NAMALWA (cell line): ENCODE results near the gene UBXN1.
"Not testable (repeated sequence)": the region's sequence is repeated elsewhere in the genome, so short reads cannot be mapped to it uniquely, and the experiment has no call there.

Experiments used
- DNase-seq: peaks from one replicate; pipeline ENCODE4 v3.0.0-alpha.2; 2015; ENCODE audit warnings: low spot score

The UBXN1 gene

GRCh38 chr11:62671608-62672389 is 7.1 kb downstream of the UBXN1 start, which contains the start of the genes LBHD1 and UQCC3:
LBHD1 (minus strand) TSS chr11:62672267; CDS start chr11:62670031, 2,236 bp downstream.
UQCC3 (plus strand) TSS chr11:62671673; CDS start chr11:62671746, 73 bp downstream.
- peak; percentile 90 for DNase-seq

- DNase-seq: no peak
Observed at GRCh38 chr11:62671236-62671607, 7.7 kb downstream of the UBXN1 start.

DNA sequence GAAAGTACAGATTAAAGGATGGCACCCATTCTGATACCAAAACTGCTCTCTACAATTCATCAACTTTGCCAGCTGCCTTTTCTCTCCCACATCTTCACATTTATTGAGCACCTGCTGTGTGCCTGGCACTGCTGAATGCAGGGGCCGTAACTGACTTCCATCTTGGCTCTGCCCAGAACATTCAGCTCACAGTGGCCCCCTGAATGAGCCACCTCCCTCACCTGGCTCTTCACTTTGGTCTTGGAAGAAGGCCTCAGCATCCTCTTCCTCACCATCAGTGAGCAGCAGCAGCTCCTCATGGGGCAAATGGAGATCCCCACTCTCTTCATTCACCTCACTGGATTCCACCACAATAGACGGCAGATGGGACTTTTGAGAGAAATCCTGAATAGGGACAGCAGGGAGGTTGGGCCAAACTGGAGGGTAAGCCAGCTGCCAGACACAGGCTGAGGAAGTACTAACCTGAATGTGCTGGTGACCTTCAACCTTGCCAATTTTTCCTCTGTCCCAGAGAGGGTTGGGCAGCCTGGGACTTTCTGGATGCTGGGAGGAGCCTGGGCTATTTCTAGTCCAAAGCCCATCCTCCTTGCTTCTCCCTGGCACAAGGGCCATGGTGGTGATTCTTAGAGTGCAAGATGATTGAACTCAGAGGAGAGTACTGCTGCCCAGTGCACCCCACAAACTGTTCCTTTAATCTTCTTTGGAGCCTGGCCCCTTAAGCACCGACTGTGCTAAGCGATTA is 9.3 kb downstream of the UBXN1 start:
- DNase-seq: no peak

GRCh38 chr11:62667460-62667859 is 11.4 kb downstream of the UBXN1 start:
- no peak for DNase-seq

- no peak for DNase-seq
Observed at GRCh38 chr11:62666259-62666926, 12.5 kb downstream of the UBXN1 start.

DNA sequence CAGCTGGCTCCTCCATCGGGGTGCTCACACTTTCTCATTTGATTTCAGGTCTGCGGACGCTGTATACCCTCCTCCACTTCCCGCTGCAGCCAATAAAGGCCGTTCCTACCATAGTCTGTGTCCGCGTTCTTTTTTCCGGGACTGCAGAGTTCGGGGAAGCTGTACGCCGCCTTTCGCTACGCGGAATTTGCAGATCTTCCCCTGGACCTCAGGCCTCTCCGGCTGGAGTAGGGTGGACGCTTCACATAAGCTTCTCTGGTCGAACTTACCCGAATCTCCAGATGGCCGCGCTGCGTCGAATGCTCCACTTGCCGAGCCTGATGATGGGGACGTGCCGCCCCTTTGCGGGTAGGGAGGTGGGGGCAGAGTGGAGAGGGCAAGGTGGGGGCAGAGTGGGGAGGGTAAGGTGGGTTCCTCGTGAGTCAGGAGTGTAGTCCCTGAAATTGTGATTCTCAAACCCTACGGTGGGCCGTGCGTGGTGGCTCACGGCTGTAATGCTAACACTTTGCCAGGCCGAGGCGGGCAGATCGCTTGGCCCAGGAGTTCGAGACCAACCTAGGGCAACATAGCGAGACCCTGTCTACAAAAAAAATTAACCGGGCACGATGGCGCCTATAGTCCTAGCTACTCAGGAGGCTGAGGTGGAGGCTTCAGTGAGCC is 13.1 kb downstream of the UBXN1 start:
- peak; percentile 58 for DNase-seq

- DNase-seq: peak; percentile 95
Observed at GRCh38 chr11:62665075-62665598, 13.7 kb downstream of the UBXN1 start, which contains the start of the genes C11orf98 and CSKMT. C11orf98 (minus strand) TSS chr11:62665210; CDS start chr11:62665169, 41 bp downstream. CSKMT (plus strand) TSS chr11:62665312; CDS start chr11:62665880, 568 bp downstream.

- DNase-seq: peak; percentile 84
Observed at GRCh38 chr11:62664405-62665074, 14.3 kb downstream of the UBXN1 start.

GRCh38 chr11:62656796-62657429 is 22.0 kb downstream of the UBXN1 start:
- DNase-seq: no peak

DNA sequence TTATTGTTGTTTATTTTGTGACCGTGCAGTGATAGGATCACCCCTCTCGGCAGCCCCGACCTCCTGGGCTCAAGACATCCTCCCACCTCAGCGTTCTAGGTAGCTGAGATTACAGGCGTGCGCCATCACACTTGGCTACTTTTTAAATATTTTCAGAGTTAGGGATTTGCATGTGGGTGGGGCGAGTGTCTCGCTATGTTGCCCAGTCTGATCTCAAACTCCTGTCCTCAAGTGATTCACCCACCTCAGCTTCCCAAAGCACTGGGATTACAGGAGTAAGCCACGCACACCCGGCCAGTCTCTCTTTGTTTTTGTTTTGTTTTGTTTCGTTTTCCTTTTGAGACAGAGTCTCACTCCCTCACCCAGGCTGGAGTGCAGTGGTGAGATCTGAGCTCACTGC is 24.6 kb downstream of the UBXN1 start:
- no peak for DNase-seq

DNA sequence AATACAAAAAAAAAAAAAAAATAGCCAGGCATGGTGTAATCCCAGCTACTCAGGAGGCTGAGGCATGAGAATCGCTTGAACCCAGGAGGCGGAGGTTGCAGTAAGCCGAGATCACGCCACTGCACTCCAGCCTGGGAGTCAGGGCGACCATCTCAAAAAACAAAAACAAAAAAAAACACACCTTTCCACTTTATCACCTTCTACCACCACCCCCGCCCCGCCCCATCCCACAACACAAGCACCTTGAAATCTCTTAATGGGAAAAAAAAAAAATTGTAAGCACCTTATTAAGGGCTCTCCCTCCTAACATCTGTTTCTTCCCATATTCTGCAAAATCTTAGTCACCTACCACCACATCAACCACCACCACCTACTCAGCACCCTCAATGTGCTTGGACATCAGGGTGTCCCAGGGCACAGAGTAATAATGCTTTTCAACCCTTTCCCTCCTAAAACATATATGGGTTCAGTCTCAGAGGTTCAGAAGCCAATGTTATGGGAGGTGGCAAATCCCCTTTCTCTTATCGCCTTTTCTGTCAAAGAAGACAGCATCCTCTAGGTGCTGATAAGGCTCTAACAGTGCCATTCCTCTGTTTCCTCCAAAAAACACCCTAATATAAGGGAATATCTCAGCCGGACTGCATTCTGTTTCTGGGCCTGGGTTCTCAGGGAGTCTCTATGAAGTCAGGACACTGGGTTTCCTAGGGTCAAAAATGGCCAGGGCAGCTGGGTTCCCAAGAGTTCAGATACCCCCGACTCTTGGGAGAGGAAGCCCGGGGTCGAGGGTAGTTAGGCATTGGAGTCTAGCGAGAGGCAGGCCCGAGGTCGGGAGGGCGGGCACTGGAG is 26.5 kb downstream of the UBXN1 start:
- peak; percentile 41 for DNase-seq

GRCh38 chr11:62650283-62650682 is 28.6 kb downstream of the UBXN1 start:
- DNase-seq: not testable (repeated sequence)

- DNase-seq: peak; percentile 39
Observed at GRCh38 chr11:62649486-62649885, 29.4 kb downstream of the UBXN1 start.

- no peak for DNase-seq
Observed at GRCh38 chr11:62648967-62649364, 29.9 kb downstream of the UBXN1 start.

DNA sequence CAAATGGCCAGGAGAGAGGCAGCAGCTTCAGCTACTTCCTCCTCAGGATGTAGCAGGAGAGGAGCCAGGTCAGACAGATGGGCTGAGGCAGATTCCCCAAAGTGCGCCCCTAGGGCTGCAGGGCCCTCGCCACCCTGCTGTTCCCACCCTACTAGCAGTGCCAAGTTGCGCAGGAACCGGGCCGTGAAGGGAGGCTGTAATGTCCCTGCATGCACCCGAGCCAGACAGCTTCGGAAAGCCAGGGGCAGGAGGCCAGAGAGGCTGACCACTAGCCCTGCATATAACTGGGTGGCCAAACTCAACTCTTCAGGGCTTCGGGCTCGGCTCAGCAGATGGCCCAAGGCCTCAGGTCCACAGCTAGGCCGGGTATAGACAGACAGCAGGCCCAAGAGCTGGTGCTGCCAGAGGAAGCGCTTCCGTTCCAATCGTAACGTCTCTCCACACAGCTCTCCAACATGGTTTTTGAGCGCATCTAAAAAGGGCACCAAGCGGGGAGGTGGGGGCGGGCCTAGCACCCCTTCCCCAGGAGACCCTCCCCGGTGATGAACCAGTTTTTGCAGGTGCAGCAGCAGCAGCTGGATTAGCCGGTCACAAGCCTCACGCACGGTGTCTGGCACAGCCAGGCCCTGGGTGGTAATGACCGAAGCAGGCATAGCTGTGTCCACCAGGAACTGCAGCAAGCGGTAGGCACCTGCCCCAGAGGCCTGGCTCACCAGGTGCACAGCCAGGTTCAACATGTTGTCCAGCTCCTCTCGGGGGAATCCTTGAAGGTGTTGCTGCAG is 30.5 kb downstream of the UBXN1 start:
- no peak for DNase-seq

DNA sequence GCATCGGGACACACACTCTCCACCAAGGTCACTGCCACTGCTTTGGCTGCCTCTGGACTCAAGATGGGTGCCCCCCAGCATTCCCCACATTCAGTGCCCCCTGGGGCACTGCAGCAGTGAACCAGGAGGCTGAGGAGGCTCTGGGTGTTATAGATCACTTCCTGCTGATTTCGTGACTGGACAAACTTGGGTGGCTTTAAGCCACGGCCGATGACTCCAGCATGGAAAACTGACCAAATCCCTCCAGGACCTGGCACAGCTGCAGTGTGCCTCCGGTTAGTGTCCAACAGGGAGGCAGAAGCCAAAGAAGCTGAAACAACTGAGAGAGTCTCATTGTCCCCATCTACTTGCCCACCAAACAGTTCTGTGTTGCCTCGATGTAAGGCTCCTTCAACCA is 31.3 kb downstream of the UBXN1 start:
- no peak for DNase-seq

- no peak for DNase-seq
Observed at GRCh38 chr11:62646825-62647608, 31.9 kb downstream of the UBXN1 start.
